GM18519 (cell line): ENCODE measurements around the gene NID1.
"Not testable (repeated sequence)": the region's sequence is repeated elsewhere in the genome, so short reads cannot be mapped to it uniquely, and the experiment has no call there.

Experiments used
- ATAC-seq: cut with Tn5 transposase; IDR thresholded peaks from one replicate; pipeline ENCODE4 v1.9.1; 2021; ENCODE audit warnings: mild to moderate bottlenecking, moderate library complexity; ENCODE audit not compliant: unreplicated experiment, low FRiP score

Gene NID1

GRCh38 chr1:235974616-235975015, 90.3 kb downstream of the NID1 start:
- no peak for ATAC-seq

DNA sequence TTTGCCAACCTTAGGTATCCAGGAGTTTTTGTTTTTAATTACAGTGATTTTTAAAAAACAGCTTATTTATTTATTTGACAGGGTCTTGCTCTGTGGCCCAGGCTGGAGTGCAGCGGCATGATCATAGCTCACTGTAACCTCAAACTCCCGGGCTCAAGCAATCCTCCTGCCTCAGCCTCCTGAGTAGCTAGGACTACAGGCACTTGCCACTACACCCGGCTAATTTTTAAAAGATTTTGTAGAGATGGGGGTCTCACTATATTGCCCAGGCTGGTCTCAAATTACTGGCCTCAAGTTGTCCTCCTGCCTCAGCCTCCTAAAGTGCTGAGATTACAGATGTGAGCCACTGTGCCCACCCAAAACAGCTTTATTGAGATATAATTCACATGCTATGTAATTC, 92.2 kb downstream of the NID1 start:
- ATAC-seq: not testable (repeated sequence)

GRCh38 chr1:235972311-235972689, 92.6 kb downstream of the NID1 start:
- ATAC-seq: peak; percentile 17

GRCh38 chr1:235971571-235972310, 93.1 kb downstream of the NID1 start:
- peak; percentile 86 for ATAC-seq

DNA sequence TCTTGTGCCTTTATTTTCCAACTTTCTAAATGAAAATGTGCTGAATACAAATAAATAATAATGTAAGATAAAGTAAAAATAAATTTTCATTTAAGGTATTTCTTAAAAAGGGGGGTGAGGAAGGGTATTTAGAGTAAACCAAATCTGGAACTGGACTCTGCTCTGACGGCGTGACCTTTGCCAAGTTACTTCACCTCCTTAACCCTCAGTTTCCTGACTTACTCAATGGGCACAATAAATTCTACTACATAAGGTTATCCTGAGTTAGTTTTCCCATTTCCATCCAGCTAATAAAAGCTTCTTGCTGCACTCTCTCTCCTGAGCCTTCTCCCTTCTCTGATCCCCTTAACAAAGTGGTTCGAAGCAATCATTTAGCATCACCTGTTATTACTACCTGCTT, 93.9 kb downstream of the NID1 start:
- no peak for ATAC-seq

- no peak for ATAC-seq
These were observed 96.1 kb downstream of the NID1 start for GRCh38 chr1:235968831-235969230.

DNA sequence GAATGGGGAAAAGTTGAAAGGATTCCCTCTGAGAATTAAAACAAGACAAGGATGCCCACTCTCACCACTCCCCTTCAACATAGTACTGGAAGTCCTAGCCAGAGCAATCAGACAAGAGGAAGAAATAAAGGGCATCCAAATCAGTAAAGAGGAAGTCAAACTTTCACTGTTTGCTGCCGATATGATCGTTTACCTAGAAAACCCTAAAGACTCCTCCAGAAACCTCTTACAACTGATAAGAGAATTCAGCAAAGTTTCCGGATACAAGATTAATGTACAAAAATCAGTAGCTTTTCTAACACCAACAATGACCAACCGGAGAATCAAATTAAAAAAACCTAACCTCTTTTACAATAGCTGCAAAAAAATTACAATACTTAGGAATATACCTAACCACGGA, 98.8 kb downstream of the NID1 start:
- ATAC-seq: not testable (repeated sequence)

DNA sequence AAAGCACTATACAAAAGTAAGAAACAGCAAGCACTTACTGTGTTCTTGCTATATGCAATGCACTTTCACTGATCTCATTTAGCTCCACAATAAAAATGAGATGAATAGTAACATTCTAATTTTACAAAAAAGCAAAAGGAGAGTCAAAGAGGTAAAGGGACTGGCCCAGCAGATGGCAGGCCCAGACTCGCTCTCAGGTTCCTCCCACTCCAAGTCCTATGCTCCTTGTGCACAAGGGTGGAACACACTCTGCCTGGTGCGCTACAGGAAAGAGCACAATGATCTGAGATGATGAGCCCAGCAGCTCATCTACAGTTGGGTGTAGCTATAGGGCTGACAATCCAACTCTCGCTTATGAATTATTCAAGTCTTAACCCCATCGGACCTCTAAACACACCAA, 104.1 kb downstream of the NID1 start:
- ATAC-seq: no peak

DNA sequence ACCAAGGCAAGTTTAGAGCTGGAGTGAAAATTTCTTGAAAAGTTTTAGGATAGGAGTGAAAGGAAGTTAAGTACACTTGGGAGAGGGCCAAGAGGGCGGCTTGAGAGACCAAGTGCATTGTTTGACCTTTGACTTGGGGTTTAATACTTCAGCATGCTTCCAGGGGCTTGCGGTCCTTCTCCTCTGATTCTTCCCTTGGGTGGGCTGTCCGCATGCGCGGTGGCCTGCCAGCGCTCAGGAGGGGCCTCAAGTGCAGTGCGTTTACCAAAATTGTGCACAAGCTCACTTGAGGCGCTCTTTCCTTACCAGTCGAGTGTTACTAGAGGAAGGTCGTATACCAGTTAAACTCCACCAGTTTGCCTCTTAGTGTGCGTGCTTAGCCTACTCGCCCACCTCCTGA, 106.9 kb downstream of the NID1 start:
- ATAC-seq: no peak

GRCh38 chr1:235955777-235956176, 109.1 kb downstream of the NID1 start:
- ATAC-seq: no peak

DNA sequence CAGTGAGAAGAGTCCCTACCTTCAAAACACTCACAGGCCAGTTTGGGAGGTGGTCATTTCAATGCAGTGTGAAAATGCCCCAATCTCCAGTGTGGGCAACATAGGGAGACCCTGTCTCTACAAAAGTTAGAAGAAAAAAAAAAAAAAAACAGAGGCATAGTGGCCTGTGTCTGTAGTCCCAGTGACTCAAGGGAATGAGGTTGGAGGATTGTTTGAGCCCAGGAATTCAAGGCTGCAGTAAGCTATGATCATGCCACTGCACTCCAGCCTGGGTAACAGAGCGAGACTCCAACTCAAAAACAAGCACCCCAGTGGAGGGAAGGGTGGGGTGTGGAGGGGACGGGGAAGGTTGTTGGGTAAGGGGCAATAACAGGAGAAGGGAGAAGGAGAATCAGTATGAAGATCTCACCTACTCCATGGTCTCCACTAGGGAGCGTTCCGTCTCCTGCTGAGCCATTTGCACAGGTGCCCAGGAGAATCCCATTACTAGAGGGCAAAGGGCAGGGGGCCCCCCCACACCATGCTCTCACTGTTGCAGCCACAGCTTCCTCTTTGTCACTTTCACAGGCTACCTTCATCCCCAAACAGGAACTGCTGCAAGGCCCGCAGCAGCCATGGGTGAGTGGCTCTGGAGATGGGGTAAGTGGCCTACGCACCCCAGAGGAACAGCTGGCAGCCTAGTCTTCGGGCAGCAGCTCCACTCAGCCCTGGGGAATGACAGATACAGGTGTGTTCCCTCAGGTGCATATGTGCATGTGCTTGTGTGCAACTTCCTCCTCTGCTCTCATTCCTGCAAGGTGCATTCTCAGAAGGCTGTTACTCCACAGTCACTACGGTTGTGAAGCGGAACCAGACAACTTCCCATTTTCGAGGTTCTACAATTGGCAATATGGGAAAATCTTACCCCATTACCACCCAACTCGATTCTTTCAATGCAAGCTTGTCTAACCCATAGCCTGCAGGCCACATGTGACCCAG, 110.3 kb downstream of the NID1 start:
- ATAC-seq: peak; percentile 89

- ATAC-seq: no peak
These were observed 111.1 kb downstream of the NID1 start for GRCh38 chr1:235953801-235954200.

DNA sequence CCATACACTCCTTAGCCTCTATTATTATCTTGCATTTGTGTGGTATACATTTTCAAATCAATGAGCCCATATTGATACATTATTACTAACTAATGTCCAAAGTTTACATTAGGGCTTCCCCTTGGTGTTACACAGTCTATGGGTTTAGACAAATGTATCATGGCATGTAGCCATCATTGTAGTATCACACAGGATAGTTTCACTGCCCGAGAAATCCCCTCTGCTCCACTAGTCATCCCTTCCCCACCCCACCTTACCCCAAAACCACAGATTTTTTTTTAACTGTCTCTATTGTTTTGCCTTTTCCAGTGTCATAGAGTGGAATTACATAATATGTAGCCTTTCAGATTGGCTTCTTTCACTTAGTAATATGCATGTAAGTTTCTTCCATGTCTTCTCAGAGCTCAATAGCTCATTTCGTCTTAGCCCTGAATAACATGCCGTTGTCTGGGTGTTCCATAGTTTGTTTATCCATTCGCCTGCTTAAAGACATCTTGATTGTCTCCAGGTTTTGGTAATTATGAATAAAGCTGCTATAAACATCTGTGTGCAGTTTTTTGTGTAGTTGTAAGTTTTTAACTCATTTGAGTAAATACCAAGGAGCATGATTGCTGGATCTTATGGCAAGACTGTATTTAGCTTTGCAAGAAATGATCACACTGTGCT, 111.8 kb downstream of the NID1 start:
- ATAC-seq: peak; percentile 35

- no peak for ATAC-seq
These were observed 113.2 kb downstream of the NID1 start for GRCh38 chr1:235951661-235952060.

DNA sequence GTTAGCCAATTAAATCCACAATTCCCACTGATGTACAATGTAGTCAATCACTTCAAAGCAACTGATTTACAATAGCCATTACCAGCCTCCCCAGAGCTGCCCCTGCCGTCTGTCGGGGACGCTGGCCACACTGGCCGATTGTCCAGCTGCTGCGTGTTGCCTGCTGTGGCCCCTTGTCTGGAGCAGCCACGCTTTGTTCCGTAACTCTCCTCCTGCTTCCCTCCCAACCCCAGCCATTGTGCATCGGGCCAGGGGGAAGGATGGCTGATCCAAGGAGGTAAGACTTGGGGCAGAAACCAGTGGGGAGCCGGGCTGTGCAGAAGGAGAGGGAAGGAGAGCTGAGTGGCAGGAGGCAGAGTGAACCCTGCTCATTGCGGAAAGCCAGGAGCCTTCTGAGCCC, 114.6 kb downstream of the NID1 start:
- ATAC-seq: no peak

DNA sequence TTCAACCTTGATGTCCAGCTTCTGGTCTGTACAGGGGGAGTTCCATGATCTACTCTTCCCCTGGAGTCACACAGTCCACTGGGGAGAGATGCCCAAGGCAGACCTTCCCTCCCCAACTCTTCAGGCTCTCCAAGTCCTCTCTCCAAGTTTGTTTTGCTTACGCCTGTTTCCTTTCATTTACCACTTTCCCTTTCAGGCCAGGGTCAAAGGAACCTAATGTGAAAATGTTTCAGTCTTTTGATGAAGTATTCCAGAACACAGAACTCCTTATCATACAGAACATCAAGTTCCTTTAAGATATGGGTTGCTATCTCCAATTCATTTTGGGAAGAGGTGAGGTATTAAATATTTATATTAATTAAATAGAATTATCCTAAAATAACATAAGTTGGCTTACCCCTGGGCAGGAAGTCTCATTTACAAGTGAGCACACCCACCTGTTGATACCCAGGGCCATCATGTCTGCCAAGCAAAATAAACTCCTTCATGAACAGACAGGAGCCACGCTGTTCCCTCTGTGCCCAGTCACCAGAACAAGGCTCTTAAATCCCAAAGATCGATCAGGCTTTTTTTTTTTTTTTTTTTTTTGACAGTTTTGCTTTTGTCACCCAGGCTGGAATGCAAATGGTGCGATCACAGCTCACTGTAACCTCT, 116.0 kb downstream of the NID1 start:
- ATAC-seq: no peak

GRCh38 chr1:235947989-235948388, 116.9 kb downstream of the NID1 start:
- ATAC-seq: no peak

GRCh38 chr1:235946571-235946981, 118.3 kb downstream of the NID1 start:
- no peak for ATAC-seq

DNA sequence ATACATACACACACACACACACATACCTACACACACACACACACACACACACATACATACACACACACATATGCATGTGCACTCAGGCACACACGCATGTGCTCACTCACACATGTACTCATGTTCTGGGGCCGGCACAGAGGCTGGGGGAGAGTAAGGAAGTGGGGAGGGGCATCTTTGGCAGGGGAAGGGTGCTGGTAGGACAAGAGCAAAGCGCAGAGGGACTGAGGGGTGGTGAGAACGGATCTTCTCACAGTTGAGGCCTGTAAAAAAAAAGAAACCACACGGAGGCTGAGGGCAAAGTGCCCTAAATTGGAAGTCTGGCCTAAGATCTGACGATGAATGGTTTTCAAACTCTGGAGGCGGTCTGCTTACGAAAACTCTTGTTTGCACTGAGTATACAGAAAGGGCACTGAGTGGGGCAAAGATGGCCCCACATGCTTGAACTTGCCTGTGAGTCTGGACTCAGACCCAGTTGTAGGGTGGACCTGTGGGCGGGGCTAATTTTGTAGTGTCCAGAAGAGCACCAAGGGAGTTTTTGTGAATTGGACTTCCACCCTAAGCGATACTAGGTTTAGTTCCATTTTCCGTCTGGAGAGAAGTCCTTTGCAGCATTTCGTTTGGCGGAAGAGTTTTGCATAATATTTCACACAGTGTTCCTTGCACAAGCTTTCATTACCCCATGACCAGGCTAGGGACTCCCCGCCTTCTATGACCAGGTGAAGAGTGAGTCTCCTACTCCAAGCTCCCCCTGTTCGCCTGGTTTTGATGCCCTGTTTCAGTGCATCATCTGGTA, 118.9 kb downstream of the NID1 start:
- ATAC-seq: no peak
